ENCODE data around the gene SPSB1.

GRCh38 chr1:9278116-9278515, 14.6 kb upstream of the SPSB1 start:
- TF ChIP-seq, protein P1, sequence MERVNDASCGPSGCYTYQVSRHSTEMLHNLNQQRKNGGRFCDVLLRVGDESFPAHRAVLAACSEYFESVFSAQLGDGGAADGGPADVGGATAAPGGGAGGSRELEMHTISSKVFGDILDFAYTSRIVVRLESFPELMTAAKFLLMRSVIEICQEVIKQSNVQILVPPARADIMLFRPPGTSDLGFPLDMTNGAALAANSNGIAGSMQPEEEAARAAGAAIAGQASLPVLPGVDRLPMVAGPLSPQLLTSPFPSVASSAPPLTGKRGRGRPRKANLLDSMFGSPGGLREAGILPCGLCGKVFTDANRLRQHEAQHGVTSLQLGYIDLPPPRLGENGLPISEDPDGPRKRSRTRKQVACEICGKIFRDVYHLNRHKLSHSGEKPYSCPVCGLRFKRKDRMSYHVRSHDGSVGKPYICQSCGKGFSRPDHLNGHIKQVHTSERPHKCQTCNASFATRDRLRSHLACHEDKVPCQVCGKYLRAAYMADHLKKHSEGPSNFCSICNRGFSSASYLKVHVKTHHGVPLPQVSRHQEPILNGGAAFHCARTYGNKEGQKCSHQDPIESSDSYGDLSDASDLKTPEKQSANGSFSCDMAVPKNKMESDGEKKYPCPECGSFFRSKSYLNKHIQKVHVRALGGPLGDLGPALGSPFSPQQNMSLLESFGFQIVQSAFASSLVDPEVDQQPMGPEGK (CRISPR knock-in tag; IDR thresholded peaks at IDR 0.05; ENCODE audit: borderline replicate concordance), result no peak
- no peak for TF ChIP-seq OSR1 (CRISPR knock-in tag; IDR thresholded peaks at IDR 0.05)
- TF ChIP-seq ZNF565 (CRISPR knock-in tag; conservative IDR thresholded peaks at IDR 0.05; ENCODE audit: low read depth), result no peak
- TF ChIP-seq CREB5 (CRISPR knock-in tag; IDR thresholded peaks at IDR 0.05; ENCODE audit: low read depth), result no peak
- TF ChIP-seq, protein P2, sequence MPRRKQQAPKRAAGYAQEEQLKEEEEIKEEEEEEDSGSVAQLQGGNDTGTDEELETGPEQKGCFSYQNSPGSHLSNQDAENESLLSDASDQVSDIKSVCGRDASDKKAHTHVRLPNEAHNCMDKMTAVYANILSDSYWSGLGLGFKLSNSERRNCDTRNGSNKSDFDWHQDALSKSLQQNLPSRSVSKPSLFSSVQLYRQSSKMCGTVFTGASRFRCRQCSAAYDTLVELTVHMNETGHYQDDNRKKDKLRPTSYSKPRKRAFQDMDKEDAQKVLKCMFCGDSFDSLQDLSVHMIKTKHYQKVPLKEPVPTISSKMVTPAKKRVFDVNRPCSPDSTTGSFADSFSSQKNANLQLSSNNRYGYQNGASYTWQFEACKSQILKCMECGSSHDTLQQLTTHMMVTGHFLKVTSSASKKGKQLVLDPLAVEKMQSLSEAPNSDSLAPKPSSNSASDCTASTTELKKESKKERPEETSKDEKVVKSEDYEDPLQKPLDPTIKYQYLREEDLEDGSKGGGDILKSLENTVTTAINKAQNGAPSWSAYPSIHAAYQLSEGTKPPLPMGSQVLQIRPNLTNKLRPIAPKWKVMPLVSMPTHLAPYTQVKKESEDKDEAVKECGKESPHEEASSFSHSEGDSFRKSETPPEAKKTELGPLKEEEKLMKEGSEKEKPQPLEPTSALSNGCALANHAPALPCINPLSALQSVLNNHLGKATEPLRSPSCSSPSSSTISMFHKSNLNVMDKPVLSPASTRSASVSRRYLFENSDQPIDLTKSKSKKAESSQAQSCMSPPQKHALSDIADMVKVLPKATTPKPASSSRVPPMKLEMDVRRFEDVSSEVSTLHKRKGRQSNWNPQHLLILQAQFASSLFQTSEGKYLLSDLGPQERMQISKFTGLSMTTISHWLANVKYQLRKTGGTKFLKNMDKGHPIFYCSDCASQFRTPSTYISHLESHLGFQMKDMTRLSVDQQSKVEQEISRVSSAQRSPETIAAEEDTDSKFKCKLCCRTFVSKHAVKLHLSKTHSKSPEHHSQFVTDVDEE (CRISPR knock-in tag; IDR thresholded peaks at IDR 0.05), result no peak
- no peak for TF ChIP-seq ZC3H10 (CRISPR knock-in tag; IDR thresholded peaks at IDR 0.05)
- no peak for TF ChIP-seq ZFP30 (CRISPR knock-in tag; IDR thresholded peaks at IDR 0.05)
- no peak for TF ChIP-seq ISL1 (CRISPR knock-in tag; IDR thresholded peaks at IDR 0.05)
